Activated CD8-positive, alpha-beta memory T cell treated with anti-CD3 and anti-CD28 coated beads, Interleukin-2, amount 50 U/mL, for 1 hour (primary cell): ENCODE measurements around the gene TNFAIP6.

Source experiments
- DNase-seq: peaks from one replicate; pipeline ENCODE4 v3.0.0-alpha.2; 2020; ENCODE audit errors: extremely low read depth

The TNFAIP6 gene

DNA sequence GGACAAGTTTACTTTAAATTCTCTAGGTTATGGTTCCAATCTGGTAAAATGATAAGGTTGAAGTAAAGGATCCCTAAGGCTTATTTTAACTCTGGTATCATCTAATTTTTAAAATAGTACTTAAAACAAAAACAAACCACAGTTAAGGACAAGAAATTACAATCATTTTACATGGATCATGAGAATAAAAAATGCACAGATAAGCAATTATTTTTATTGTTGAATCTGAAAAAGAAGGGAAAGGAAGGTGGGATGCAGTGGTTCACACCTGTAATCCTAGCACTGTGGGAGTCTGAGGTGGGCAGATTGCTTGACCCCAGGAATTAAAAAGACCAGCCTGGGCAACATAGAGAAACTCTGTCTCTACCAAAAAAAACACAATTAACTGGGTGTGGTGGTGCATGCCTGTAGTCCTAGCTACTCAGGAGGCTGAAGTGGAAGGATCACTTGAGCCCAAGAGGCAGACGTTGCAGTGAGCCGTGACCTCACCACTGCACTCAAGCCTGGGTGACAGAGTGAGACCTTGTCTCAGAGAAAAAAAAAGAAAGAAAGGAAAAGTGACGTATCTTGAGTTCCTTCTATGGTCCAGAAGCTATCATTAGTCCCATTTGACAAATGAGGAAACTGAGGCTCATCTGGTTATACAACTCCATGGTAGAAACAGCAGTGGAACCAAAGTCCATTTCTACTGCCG is 2.5 kb downstream of the TNFAIP6 start:
- no peak for DNase-seq

DNA sequence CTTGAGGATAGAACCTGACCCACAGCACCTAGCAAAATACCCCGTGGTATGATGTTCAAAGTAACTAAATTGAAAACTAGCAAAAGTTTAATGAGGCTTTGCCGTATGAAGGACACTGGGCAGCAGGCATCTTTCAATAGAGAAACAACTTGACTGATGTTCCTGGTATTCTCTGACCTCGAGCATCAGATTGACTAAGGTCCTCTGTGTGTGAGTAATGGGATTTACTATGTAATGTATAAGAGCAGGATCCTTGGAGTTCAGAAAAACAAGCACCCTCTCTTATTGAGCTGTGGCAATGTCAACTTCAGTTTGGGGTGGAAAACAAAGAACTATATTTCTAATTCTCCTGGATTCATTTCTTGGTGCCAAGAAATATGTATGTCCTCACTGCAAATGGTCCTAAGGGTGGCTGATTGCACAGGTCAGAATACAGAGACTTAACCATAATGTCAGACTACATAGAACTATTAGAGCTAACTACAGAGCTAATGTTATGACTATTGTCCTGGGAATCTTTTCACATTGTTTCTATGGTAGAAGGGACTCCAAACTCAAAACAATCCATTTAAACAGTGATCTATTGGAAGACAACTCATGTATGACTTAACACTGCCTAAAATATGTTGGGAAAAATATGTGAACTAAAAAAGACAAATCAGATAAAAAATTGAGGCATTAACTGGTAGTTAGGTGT is 4.4 kb downstream of the TNFAIP6 start:
- no peak for DNase-seq

DNA sequence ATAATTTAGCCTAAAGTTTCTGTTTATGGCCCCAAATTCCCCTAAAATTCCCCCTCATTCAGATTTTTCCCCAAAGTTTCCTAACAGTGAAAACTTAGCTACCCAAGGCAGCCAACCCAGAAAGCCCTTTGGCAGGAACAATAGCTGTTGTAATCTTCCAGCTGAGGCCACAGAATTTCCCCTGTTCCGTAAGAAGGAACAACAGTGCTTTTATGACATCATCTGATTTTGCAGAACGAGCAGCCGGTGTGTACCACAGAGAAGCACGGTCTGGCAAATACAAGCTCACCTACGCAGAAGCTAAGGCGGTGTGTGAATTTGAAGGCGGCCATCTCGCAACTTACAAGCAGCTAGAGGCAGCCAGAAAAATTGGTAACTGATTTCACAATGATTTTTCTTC is 6.3 kb downstream of the TNFAIP6 start:
- no peak for DNase-seq

DNA sequence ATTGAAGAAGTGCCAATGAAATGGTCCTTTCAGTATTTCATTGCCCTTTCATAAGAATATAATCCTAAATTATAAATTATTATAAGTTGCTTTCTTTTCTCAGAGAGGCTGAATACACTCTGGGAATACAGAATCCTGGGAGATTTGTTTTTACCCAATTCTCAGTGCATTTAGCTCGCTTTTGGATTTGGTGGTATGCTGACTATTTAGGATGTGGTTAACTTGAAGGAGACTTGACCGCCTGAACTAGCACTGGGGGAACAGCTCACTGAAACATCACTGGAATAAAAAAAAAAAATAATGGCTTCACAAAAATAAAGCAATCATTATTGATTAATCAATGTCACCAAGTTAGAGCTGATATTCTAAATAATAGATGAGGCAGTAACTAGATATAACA is 10.2 kb downstream of the TNFAIP6 start:
- DNase-seq, result no peak

DNA sequence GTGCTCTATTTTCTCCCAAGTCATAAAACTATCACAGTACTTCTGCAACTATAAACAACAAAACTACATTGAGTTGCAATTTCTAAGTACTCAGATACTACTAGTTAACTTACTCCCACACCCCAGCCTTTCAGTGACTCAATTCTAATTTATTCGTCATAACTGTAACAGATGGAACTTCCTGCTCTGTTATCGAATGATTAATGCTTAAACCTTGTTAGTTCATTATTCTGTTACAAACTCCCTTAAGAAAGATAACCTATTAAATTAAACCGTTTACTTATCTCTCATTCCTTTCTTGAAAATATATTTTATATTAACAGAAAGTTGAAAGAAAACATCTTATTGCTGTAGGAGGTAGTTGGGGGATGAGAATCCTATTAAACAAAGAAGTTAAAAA is 17.0 kb downstream of the TNFAIP6 start:
- no peak for DNase-seq

DNA sequence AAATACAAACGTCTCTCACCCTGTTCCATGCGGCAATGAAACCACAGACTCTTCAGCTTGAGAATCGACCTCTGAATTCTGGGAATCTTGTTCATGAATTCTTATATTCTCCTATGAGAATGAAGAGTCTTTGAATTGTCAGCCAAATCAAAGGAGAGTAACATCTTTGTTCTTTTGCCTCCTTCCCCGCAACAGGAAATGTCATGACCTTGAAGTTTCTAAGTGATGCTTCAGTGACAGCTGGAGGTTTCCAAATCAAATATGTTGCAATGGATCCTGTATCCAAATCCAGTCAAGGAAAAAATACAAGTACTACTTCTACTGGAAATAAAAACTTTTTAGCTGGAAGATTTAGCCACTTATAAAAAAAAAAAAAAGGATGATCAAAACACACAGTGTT is 21.8 kb downstream of the TNFAIP6 start:
- no peak for DNase-seq

DNA sequence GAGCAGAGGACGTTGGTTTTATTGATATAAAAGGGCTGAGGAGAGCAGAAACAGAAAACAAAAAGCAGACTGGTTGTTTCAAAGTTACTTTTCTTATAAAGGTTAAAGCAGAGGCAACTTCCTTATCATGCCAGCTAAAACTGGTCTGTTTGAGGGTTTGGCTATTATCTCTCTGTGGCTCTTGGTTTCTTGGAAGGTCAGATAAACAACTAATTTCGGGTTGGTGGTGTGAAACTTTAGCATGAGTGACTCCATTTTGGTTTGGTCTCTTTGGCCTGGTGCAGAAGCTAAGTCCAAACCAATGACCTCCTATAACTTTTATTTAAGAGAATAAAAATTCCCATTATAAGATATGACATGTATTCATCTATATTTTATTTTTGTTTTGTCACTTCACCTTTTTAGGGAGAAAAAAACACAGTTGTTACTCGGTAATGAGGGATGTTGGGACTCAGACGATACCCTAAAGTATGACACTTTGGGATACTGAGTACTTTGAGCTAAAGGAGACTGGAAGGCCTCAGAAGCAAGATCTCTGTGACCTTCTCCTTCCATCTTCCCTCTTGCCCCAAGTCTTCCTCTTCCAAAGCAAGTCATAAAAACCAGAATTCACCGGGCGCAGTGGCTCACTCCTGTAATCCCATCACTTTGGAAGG is 23.3 kb downstream of the TNFAIP6 start:
- DNase-seq, result no peak

DNA sequence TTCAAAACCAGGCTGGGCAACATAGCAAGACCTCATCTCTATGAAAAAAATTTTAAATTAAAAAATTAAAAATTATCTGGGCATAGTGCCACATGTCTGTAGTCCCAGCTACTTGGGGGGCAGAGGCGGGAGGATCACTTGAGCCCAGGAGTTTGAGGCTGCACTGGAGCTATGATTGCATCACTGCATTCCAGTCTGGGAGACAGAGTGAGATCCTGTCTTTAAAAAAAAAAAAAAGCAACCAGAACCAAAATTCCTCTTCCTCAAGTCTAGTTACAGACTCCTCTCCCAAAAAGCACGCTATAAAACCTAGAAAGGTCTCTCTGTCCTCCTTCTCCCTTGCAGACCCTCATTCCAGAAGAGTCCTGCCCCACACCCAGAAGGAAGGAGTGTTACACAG is 23.9 kb downstream of the TNFAIP6 start:
- DNase-seq, result no peak

DNA sequence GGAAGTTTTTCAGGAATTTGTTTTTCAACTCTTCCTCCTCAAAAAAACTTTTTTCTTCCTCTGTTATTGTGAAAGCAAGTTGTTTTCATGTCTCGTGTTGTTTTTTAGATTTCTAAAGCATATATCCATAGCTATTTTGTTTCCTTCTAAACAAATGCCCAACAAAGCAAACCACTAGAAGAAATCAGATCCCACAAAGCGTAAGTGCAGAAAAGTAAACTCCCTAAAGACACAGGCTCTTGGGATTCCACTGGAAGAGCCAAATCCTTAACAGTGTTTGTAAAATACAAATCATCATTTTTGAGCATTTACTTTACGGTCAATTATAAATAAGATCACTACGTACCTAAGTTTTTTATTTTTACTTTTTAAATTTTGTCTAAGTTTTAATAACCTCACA is 30.6 kb downstream of the TNFAIP6 start:
- DNase-seq, result no peak

DNA sequence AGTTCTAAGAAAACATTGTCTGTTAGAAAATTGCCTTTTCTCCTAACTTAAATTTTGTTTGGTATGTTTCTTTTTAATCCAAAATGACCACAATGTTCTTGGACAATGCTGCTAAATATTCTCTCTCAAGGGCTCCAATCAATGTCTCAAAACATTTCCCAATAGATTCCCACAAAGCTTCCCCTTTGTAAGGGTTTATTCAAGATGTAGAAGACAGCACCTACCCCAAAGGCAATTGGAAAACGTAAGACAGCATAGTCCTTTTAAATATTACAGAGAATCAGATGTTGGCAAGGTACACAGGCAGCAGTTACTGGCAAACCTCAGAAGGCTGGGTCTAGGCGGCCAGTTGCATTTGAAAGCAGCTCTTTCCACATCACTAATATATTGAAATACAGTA is 34.0 kb downstream of the TNFAIP6 start:
- no peak for DNase-seq

DNA sequence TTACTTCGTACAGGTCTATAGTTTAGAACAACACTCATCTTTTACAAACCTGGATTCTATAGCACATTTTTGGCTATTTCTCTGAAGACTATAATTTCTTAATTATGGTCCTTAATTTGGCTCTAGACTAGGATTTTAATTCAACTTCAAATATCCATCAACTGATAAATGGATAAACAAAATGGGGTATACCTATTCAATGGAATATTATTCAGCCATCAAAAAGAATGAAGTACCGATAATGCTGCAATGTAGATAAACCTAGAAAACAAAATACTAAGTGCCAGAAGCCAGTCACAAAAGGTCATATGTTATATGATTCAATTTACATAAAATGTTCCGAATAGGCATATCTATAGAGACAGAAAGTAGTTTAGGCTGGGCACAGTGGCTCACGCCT is 37.1 kb downstream of the TNFAIP6 start:
- DNase-seq, result no peak

DNA sequence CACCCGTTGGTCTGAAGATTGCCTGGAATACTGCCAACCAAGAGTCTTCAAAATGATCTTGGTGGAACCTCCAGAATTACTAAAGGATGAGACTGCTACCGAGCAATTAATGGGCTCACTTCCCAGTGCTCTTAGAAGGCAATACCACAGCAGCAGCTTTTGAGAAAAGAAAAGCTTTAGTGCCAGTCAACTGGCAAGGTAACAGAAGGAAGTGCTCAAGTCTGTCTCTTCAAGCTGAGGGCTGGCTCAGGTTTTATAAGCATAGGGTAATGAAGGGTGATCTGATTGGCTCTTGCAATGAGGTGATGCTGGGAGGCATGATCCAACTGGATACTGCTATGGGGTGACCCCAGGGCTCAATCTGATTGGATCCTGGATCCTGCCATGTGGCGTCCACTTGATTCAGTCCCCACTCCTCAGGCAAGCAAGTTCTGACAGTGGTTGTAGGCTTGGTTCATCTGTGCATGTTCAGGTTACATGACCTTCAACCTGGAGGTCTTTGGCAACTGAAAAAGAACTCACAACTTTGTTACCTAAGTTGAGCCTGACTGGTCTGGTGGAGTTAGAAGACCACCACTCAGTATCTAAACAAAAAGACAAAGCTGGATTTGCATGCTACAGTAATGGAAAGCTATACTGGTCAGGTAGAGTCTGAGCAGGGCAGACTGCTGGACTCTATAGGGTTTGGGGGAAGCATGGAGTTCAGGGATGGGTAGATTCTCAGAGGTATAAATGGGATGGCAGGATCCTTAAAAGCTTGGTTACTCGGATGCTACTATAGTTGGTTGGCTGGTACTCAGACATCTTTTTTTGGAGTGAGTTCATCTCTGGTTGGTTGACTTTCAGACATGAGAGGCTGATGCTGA is 38.4 kb downstream of the TNFAIP6 start:
- no peak for DNase-seq

DNA sequence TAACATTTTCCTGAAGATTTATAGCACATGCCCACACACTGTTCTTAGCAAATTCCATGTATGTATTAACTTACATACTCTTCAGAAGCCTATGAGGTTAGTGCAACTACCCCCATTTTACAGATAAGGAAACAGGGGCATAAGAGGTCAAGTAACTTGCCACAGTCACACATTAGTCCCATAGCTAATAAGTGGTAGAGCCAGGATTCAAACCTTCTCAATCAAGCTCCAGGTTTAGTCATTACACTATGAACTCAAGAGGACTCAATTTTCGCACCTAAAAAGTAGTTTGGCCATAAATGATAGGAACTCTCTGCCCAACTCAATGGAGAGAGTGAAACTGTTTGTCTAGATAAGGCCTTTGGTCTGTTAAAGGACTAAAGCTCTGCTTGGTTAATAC is 42.6 kb downstream of the TNFAIP6 start:
- DNase-seq, result no peak

DNA sequence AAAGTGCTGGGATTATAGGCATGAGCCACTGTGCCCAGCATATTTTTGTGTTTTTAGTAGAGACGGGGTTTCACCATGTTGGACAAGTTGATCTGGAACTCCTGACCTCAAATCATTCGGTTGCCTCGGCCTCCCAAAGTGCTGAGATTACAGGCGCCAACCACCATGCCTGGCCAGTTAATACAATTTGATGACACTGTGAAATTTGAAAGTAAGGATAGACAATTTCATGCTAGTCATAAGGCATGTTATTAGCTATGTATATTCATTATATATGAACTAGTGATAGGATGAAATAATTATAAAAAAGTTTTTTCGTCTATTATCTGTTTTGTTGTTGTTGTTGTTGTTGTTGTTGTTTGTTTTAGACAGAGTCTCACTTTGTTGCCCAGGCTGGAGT is 43.8 kb downstream of the TNFAIP6 start:
- DNase-seq, result no peak

DNA sequence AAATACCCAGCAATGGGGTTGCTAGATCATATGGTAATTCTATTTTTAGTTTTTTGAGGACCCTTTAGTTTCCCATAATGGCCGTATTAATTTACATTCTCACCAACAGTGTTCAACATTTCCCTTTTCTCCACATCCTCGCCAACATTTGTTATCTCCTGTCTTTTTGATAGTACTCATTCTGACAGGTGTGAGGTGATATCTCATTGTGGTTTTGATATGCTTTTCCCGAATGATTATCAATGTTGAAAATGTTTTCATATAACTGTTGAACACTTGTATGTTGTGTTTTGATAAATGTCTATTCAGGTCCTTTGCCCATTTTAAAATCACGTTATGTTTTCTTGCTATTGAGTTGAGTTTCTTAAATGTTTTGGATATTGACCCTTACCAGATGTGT is 46.5 kb downstream of the TNFAIP6 start:
- DNase-seq, result no peak

DNA sequence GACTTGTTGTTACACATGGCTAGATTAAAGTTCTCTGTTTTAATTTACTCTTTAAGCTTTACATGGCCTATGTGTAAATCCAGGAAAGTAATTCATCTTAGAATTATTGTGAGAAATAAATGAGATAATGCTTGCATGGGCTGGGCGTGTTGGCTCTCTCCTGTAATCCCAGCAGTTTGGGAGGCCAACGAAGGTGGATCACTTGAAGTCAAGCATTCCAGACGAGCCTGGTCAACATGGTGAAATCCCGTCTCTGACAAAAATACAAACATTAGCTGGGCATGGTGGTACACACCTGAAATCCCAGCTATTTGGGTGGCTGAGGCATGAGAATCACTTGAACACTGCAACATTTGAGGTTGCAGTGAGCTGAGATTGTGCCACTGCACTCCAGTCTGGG is 48.0 kb downstream of the TNFAIP6 start:
- no peak for DNase-seq

DNA sequence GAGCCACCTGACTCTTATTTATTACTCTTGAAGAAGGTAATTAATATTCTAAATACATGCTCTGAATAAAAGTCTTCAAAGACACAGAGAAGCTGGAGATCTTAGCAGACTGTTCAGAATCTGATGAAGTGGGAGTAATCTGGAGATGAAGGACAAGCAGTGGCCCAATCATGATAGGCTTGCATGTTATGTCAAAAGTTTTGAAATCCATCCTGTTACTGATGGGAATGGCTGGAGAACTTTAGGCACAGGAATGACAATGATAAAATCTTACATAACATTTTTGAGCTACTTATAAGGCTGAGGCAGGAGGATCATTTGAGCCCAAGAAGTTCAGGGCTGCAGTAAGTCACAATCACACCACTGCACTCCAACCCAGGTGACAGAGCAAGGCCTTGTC is 49.9 kb downstream of the TNFAIP6 start:
- DNase-seq, result no peak

DNA sequence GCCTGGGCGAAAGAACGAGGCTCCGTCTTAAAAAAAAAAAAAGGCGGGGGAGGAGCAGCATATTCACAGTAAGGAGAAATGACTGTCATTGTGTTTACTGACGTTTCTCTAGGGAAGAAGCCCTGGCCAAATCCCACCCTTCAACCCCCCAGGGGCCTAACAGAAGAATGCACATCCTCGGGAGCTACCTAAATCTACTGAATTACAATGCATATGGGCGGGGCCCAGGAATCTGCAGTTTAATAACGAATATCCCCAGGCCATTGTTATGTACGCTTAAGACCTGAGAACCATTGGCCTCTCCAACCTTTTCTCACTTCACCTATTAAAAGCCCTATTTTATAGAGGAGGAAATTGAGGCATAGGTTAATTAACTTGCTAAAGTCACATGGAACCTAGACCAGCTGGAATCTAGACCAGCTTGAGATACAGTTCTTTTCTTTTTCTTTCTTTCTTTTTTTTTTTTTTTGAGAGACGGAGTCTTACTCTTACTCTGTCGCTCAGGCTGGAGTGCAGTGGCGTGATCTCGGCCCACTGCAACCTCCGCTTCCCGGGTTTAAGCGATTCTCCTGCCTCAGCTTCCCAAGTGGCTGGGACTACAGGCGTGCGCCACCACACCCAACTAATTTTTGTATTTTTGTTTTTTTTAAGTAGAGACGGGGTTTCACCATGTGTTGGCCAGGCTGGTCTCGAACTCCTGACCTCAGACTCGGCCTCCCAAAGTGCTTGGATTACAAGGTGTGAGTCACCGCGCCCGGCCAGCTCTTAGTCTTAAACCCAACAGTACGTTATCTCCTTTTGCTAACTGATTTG is 51.6 kb downstream of the TNFAIP6 start:
- no peak for DNase-seq

DNA sequence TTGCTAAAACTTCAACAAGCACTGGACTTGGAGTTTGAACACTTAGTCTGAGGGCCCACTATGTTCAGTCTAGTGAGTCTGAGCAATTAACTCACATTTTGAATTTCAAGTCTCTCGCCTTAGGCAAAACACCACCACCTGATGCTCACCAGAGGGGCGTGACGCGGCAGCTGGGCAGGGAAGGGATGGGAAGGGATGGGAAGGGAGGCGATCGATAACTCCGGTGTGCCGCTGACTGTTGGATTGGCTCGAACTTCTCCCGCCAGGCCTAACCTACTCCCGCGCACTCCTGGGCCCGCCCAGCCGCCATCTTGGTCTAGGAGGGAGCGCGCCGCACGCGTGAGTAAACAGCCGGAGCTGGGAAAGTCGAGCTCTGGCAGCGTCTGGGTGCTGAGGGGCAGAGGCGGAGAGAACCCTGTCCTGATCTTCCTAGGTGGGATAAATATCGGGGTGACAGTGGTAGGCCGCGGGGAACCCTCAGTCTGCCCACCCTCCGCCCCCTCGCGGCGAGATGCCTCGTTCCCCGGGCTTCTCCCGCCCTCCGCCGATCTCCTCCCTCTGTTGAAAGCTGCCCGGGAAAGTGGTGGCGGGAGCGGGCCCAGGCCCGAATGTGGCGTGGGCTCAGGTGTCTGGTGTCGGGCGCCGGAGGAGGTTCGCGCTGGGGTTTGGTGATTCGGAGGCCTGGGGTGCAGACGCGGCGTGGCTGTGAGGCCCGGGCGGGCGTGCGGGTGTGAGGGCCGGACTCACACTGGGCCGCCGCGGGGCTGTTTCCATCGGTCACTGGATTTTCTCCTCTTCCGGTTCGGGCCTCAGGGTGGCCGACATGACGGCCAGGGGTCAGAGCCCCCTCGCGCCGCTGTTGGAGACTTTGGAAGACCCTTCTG is 52.5 kb downstream of the TNFAIP6 start, which contains the start of gene RIF1:
RIF1 (plus strand) TSS at position 302 of the 884 bp plus-strand sequence; CDS start at position 824, 522 bp downstream.
- DNase-seq, result peak; percentile 24

DNA sequence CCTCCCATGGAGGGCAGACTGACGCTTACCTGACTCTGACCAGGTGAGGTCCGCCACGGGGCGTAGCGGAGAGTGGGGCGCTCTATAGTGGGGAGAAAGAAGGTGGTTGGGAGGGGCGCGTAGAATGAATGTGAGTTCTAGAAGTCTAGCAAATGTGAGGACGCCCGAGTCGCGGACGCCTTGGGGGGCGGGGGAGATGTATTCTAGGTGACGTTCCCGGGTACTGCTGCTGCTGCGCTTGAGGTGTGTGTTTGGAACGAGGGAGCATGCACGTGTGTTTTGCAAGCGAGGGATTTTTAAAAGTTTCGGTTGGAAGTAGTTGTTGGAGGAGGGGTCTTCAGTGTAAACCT is 53.1 kb downstream of the TNFAIP6 start:
- DNase-seq, result no peak
